GM12878 (cell line): ENCODE measurements around the gene CACNB3. TPM values are rescaled to one million over a fixed set of nuclear protein-coding genes. Genes with fewer than 3 reads are reported as not detected.

Experiments
- ATAC-seq: fragments of 200-7000 bp; cut with Tn5 transposase; 3 replicates; pipeline ENCODE4 v1.9.1; 2020; ENCODE audit warnings: mild to moderate bottlenecking, moderate library complexity
- BruUV-seq: library from RNA; stranded (reverse); fragments of 400-500 nt; replicated peaks from 2 replicates; lab custom pipeline; 2021; lab: Mats Ljungman, UMichigan
- CTCF ChIA-PET: fragments of 300-600 bp; sonication (Branson Sonifier 250); formaldehyde crosslinking; extraction: SDS; loops from one replicate; lab custom pipeline; 2021; ENCODE audit warnings: inconsistent platforms; lab: Yijun Ruan, JAX
- POLR2A ChIA-PET: fragments of 350-600 bp; formaldehyde crosslinking; extraction: SDS; loops from one replicate; lab custom pipeline; 2021; ENCODE audit warnings: inconsistent platforms; lab: Charles Lee
- RAD21 ChIA-PET: fragments of 300-600 bp; sonication (Branson Sonifier 250); formaldehyde crosslinking; loops from one replicate; lab custom pipeline; 2023; ENCODE audit warnings: antibody characterized with exemption; ENCODE audit not compliant: unreplicated experiment; lab: Charles Lee
- SMC1A ChIA-PET: fragments of 300-600 bp; sonication (Branson Sonifier 250); formaldehyde crosslinking; loops from one replicate; lab custom pipeline; 2023; ENCODE audit not compliant: unreplicated experiment, uncharacterized antibody; lab: Charles Lee
- DNase-seq: peaks from one replicate; pipeline ENCODE4 v3.0.0-alpha.2; 2011; ENCODE audit warnings: low read depth, low spot score
- FAIRE-seq: peaks from 3 replicates; lab custom pipeline; 2011; peaks lifted over from hg19 to GRCh38; lab: Jason Lieb, UNC
- H2AFZ ChIP-seq: 2 replicates; pipeline ENCODE4 v1.6.0; 2011; ENCODE audit warnings: low read depth, low read length, control low read depth; ENCODE audit not compliant: control insufficient read depth
- H3K27ac ChIP-seq: 2 replicates; pipeline ENCODE4 v1.5.1; 2011; ENCODE audit warnings: control low read depth; ENCODE audit not compliant: control insufficient read depth, insufficient read depth
- H3K27me3 ChIP-seq, 2 experiments: replicated peaks in 1 of 2; 2 replicates each; pipeline versions ENCODE4 v1.6.0 to v1.6.1; 2011; ENCODE audit warnings: low read length in 1 of 2; ENCODE audit not compliant: control insufficient read depth in 2 of 2, insufficient read depth in 2 of 2
- H3K36me3 ChIP-seq, 2 experiments: 2 replicates each; pipeline ENCODE4 v1.5.1; 2011; ENCODE audit warnings: low read length in 1 of 2; ENCODE audit not compliant: control insufficient read depth in 2 of 2, insufficient read depth in 2 of 2
- H3K4me1 ChIP-seq: 2 replicates; pipeline ENCODE4 v1.6.1; 2011; ENCODE audit warnings: mild to moderate bottlenecking, low read length, moderate library complexity, mixed read lengths; ENCODE audit not compliant: control insufficient read depth, insufficient read depth
- H3K4me2 ChIP-seq: 2 replicates; pipeline ENCODE4 v1.6.0; 2011; ENCODE audit warnings: control low read depth; ENCODE audit not compliant: control insufficient read depth, insufficient read depth
- H3K4me3 ChIP-seq: fragments of 200-600 bp; sonication (generic); 2 replicates; pipeline ENCODE4 v1.5.1; 2016
- H3K79me2 ChIP-seq: 2 replicates; pipeline ENCODE4 v1.6.0; 2011; ENCODE audit warnings: low read length; ENCODE audit not compliant: control insufficient read depth, insufficient read depth
- H3K9ac ChIP-seq: 2 replicates; pipeline ENCODE4 v1.8.0; 2011; ENCODE audit warnings: low read length, control low read depth, mixed read lengths; ENCODE audit not compliant: control insufficient read depth, insufficient read depth
- H3K9me3 ChIP-seq: replicated peaks from 3 replicates; pipeline ENCODE4 v1.5.1; 2011; ENCODE audit warnings: mild to moderate bottlenecking, low read length; ENCODE audit not compliant: control insufficient read depth, insufficient read depth
- H4K20me1 ChIP-seq: 2 replicates; pipeline ENCODE4 v1.6.0; 2011; ENCODE audit not compliant: control insufficient read depth, insufficient read depth
- CBX5 ChIP-seq: sonication (generic); IDR thresholded peaks from 2 replicates; pipeline ENCODE4 v1.6.1; 2016; ENCODE audit warnings: low read depth, moderate library complexity, mild to moderate bottlenecking, inconsistent platforms
- CREB1 ChIP-seq: IDR thresholded peaks from 2 replicates; pipeline ENCODE4 v1.6.1; 2012; ENCODE audit warnings: low read depth, mild to moderate bottlenecking, inconsistent platforms
- CREM ChIP-seq: IDR thresholded peaks from 2 replicates; pipeline ENCODE4 v1.6.1; 2014; ENCODE audit warnings: antibody characterized with exemption, low read depth
- EZH2 ChIP-seq: IDR thresholded peaks from 2 replicates; pipeline ENCODE4 v1.6.1; 2012; ENCODE audit warnings: low read depth, mild to moderate bottlenecking, control low read depth, inconsistent platforms, low read length, borderline replicate concordance; ENCODE audit not compliant: control insufficient read depth
- HCFC1 ChIP-seq: fragments of 150-350 bp; IDR thresholded peaks from 2 replicates; pipeline ENCODE4 v1.6.1; 2014; ENCODE audit warnings: low read length
- HDGF ChIP-seq: fragments of 450-650 bp; IDR thresholded peaks from 2 replicates; pipeline ENCODE4 v1.6.1; 2016; ENCODE audit warnings: antibody characterized with exemption
- KLF5 ChIP-seq: fragments of 450-650 bp; IDR thresholded peaks from 2 replicates; pipeline ENCODE4 v1.6.1; 2014; ENCODE audit warnings: mild to moderate bottlenecking; ENCODE audit not compliant: partially characterized antibody
- LARP7 ChIP-seq: fragments of 450-650 bp; IDR thresholded peaks from 2 replicates; pipeline ENCODE4 v1.6.1; 2017; ENCODE audit warnings: mild to moderate bottlenecking
- POLR2AphosphoS2 ChIP-seq: IDR thresholded peaks from 2 replicates; pipeline ENCODE4 v1.6.1; 2011; ENCODE audit warnings: low read depth, mild to moderate bottlenecking, low read length, improper control_type of control experiment, moderate library complexity
- POLR2AphosphoS5 ChIP-seq: IDR thresholded peaks from 2 replicates; pipeline ENCODE4 v1.6.1; 2011; ENCODE audit warnings: mild to moderate bottlenecking, low read length, inconsistent platforms
- SMAD5 ChIP-seq: IDR thresholded peaks from 2 replicates; pipeline ENCODE4 v1.6.1; 2016; ENCODE audit warnings: antibody characterized with exemption, low read depth
- STAT3 ChIP-seq: IDR thresholded peaks from 2 replicates; pipeline ENCODE4 v1.6.1; 2011; ENCODE audit warnings: low read depth, low read length, improper control_type of control experiment
- TAF1 ChIP-seq: IDR thresholded peaks from 2 replicates; pipeline ENCODE4 v1.6.1; 2011; ENCODE audit warnings: mild to moderate bottlenecking, low read depth, low read length, borderline replicate concordance
- WRNIP1 ChIP-seq: IDR thresholded peaks from 2 replicates; pipeline ENCODE4 v1.6.1; 2011; ENCODE audit warnings: low read depth, low read length, improper control_type of control experiment, borderline replicate concordance
- YBX1 ChIP-seq: fragments of 450-650 bp; IDR thresholded peaks from 2 replicates; pipeline ENCODE4 v1.6.1; 2016; ENCODE audit warnings: antibody characterized with exemption
- ZBTB33 ChIP-seq: fragments of 450-650 bp; IDR thresholded peaks from 2 replicates; pipeline ENCODE4 v1.6.1; 2017; ENCODE audit warnings: mild to moderate bottlenecking
- ZNF622 ChIP-seq: fragments of 450-650 bp; IDR thresholded peaks from 2 replicates; pipeline ENCODE4 v1.6.1; 2017; ENCODE audit warnings: mild to moderate bottlenecking, inconsistent platforms
- WGBS: methylation state at CpG from one replicate; pipeline ENCODE4 v1.1.6; 2016; ENCODE audit warnings: low lambda C conversion rate; ENCODE audit not compliant: insufficient replicate concordance, insufficient coverage; ENCODE audit errors: missing lambda C conversion rate; 5-methylcytosine and 5-hydroxymethylcytosine counted together
- in situ Hi-C: fragments of 300-500 bp; cut with MboI; formaldehyde crosslinking; loops from 9 replicates; pipeline ENCODE4 v1.14.3; 2018; ENCODE audit warnings: mixed read lengths
- intact Hi-C: fragments of 100-400 bp; cut with micrococcal nuclease; formaldehyde crosslinking; loops from one replicate; pipeline ENCODE4 v1.14.2; 2022; ENCODE audit not compliant: unreplicated experiment
- polyA plus RNA-seq, 11 experiments: library from polyadenylated mRNA; depleted of rRNA in 4 of 11; unstranded in 6 of 11; stranded (reverse) in 5 of 11; fragments of >200 nt; fragmentation: Nextera tagmentation in 4 of 11; fragmentation: Illumina TruSeq in 1 of 11; extraction: Ambion mirVana in 4 of 11; extraction: Trizol in 1 of 11; gene quantifications; 1 replicate in 1 of 11; 2 replicates in 10 of 11; pipeline versions ENCODE4 v1.2.1 to v1.2.3, GENCODE V29; 2011 to 2016; ENCODE audit warnings: inconsistent platforms in 2 of 11, missing spikeins in 2 of 11, low read depth in 1 of 11
- total RNA-seq, 4 experiments: library from RNA; depleted of rRNA in 3 of 4; stranded (reverse); fragments of >200 nt in 3 of 4; fragmentation: Illumina TruSeq in 1 of 4; extraction: Trizol in 1 of 4; gene quantifications; 2 replicates each; pipeline versions ENCODE4 v1.2.1 to v1.2.3, GENCODE V29; 2013 to 2021
- TF ChIP-seq, protein P1 (sequence below): fragments of 450-650 bp; IDR thresholded peaks from 2 replicates; pipeline ENCODE4 v1.6.1; 2017; ENCODE audit warnings: mild to moderate bottlenecking, moderate library complexity

The CACNB3 gene
- total and polyA plus RNA-seq, 10 of the 15 experiments (the other 5 are each of a cell fraction or from before 2014, with no cell fraction given), result 0.78 to 5.0 (median 1.7) TPM

DNA sequence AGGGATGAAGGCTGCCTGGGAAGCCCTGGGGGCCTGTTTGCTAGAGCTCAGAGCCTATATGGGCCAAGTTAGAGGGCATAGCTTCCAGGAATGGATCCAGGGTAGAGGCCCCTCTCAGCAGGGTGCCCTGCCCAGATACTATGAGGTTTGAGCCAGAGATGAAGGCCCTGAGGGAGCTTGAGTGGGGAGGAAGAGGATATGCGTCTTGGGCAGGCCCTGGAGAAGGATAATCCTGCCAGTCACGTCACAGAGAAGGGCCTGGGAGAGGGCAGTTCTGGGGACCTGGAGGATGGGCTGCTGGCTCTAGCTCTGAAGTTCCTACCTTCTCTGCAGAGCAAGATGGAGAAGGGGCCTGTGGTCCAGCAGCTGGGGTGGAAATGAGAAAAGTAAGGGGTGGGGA lies 5.9 kb upstream of the CACNB3 start:
- no peaks in the 10 kb centered on the region for H3K79me2 ChIP-seq
- POLR2A ChIA-PET, result no interaction called here
- no peak for DNase-seq
- H3K4me2 ChIP-seq, result no peak overlapping the region
- ATAC-seq, result no peak
- RAD21 ChIA-PET, result interaction anchor here (1.1 kb wide), 1 partner anchor 17 kb away, joined by 3 read pairs; no protein-coding TSS in a partner anchor
- peaks cover 3% of the 10 kb centered on the region for H3K4me1 ChIP-seq
- H3K9ac ChIP-seq, result no peak overlapping the region
- no peaks in the 10 kb centered on the region for H3K36me3 ChIP-seq
- intact Hi-C loops (no loop called here), in situ Hi-C loops (no loop called here)
- 11% methylated on average over 2 of the region's 2 CpGs for WGBS
- no peak overlapping the region for H2AFZ ChIP-seq
- FAIRE-seq, result no peak
- no peaks in the 10 kb centered on the region for H3K9me3 ChIP-seq
- BruUV-seq, result no TSS peak
- no peak overlapping the region for H3K27ac ChIP-seq
- H4K20me1 ChIP-seq, result no peaks in the 10 kb centered on the region
- H3K4me3 ChIP-seq, result no peak overlapping the region
- peaks cover 0 to 1% of the 10 kb centered on the region in 2 experiments; a peak in 2 of 4 replicates for H3K27me3 ChIP-seq
- CTCF ChIA-PET, result interaction anchor here (1.1 to 5.5 kb wide), 4 partner anchors 17 to 92 kb away, joined by 3 to 45 read pairs (median 13); a partner anchor contains a TSS
- SMC1A ChIA-PET, result interaction anchor here (0.5 to 1.2 kb wide), 2 partner anchors 17 to 71 kb away, joined by 3 to 4 read pairs; no protein-coding TSS in a partner anchor
- TF ChIP-seq KLF5 (no peak), WRNIP1 (no peak), HDGF (no peak), TAF1 (no peak), EZH2 (no peak), STAT3 (no peak), CREM (no peak), CREB1 (no peak), SMAD5 (no peak), CBX5 (no peak), YBX1 (no peak), POLR2AphosphoS2 (no peak), POLR2AphosphoS5 (no peak), ZBTB33 (no peak), LARP7 (no peak), HCFC1 (no peak), ZNF622 (no peak)
- TF ChIP-seq, protein P1, sequence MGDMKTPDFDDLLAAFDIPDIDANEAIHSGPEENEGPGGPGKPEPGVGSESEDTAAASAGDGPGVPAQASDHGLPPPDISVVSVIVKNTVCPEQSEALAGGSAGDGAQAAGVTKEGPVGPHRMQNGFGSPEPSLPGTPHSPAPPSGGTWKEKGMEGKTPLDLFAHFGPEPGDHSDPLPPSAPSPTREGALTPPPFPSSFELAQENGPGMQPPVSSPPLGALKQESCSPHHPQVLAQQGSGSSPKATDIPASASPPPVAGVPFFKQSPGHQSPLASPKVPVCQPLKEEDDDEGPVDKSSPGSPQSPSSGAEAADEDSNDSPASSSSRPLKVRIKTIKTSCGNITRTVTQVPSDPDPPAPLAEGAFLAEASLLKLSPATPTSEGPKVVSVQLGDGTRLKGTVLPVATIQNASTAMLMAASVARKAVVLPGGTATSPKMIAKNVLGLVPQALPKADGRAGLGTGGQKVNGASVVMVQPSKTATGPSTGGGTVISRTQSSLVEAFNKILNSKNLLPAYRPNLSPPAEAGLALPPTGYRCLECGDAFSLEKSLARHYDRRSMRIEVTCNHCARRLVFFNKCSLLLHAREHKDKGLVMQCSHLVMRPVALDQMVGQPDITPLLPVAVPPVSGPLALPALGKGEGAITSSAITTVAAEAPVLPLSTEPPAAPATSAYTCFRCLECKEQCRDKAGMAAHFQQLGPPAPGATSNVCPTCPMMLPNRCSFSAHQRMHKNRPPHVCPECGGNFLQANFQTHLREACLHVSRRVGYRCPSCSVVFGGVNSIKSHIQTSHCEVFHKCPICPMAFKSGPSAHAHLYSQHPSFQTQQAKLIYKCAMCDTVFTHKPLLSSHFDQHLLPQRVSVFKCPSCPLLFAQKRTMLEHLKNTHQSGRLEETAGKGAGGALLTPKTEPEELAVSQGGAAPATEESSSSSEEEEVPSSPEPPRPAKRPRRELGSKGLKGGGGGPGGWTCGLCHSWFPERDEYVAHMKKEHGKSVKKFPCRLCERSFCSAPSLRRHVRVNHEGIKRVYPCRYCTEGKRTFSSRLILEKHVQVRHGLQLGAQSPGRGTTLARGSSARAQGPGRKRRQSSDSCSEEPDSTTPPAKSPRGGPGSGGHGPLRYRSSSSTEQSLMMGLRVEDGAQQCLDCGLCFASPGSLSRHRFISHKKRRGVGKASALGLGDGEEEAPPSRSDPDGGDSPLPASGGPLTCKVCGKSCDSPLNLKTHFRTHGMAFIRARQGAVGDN, result no peak
